GM18909 (cell line): ENCODE results near the gene RPL28.
"Not testable (repeated sequence)": the region's sequence is repeated elsewhere in the genome, so short reads cannot be mapped to it uniquely, and the experiment has no call there.

Experiments
- ATAC-seq: cut with Tn5 transposase; IDR thresholded peaks from one replicate; pipeline ENCODE4 v1.9.1; 2021; ENCODE audit warnings: mild to moderate bottlenecking; ENCODE audit not compliant: unreplicated experiment, poor library complexity

RPL28 gene

GRCh38 chr19:55443045-55443823, 57.5 kb downstream of the RPL28 start, which contains the start of gene SHISA7:
Gene SHISA7, minus strand, starts transcription at chr19:55443300. Its CDS starts 437 bp downstream, at chr19:55442863.
- ATAC-seq: no peak

GRCh38 chr19:55443824-55444480, 58.2 kb downstream of the RPL28 start:
- no peak for ATAC-seq

- ATAC-seq: no peak
These were observed 58.9 kb downstream of the RPL28 start for GRCh38 chr19:55444646-55445045.

- no peak for ATAC-seq
These were observed 60.3 kb downstream of the RPL28 start for GRCh38 chr19:55446060-55446459.

GRCh38 chr19:55447421-55448174, 61.9 kb downstream of the RPL28 start:
- no peak for ATAC-seq

- ATAC-seq: not testable (repeated sequence)
These were observed 62.4 kb downstream of the RPL28 start for GRCh38 chr19:55448175-55448490.

- ATAC-seq: no peak
These were observed 63.7 kb downstream of the RPL28 start for GRCh38 chr19:55449469-55449868.

GRCh38 chr19:55451163-55451964, 65.6 kb downstream of the RPL28 start:
- no peak for ATAC-seq

GRCh38 chr19:55451965-55452748, 66.4 kb downstream of the RPL28 start:
- ATAC-seq: no peak
